ENCODE measurements around the gene B4GALT1.

Gene B4GALT1

GRCh38 chr9:33135470-33135958 lies 31.6 kb downstream of the B4GALT1 start:
- TF ChIP-seq HDGF (IDR thresholded peaks at IDR 0.05; ENCODE audit: borderline replicate concordance) = no peak
- no peak for TF ChIP-seq FOXA1 (IDR thresholded peaks at IDR 0.05)
- no peak for TF ChIP-seq PKNOX1 (IDR thresholded peaks at IDR 0.05)
- no peak for TF ChIP-seq TARDBP (IDR thresholded peaks at IDR 0.05)
- no peak for TF ChIP-seq FOXK2 (IDR thresholded peaks at IDR 0.05)
- TF ChIP-seq NFRKB (IDR thresholded peaks at IDR 0.05) = no peak
- no peak for TF ChIP-seq CTBP1 (IDR thresholded peaks at IDR 0.05; ENCODE audit: borderline replicate concordance)
- no peak for TF ChIP-seq L3MBTL2 (conservative IDR thresholded peaks at IDR 0.05)
- TF ChIP-seq BHLHE40 (IDR thresholded peaks at IDR 0.05; ENCODE audit: borderline replicate concordance) = no peak
- TF ChIP-seq ELF4 (IDR thresholded peaks at IDR 0.05) = no peak
- TF ChIP-seq FOXM1 (IDR thresholded peaks at IDR 0.05; ENCODE audit: borderline replicate concordance) = no peak
- no peak for TF ChIP-seq ZNF384 (IDR thresholded peaks at IDR 0.05)
- TF ChIP-seq SUZ12 (IDR thresholded peaks at IDR 0.05) = no peak
- no peak for TF ChIP-seq LEF1 (IDR thresholded peaks at IDR 0.05; ENCODE audit: borderline replicate concordance)
- no peak for TF ChIP-seq SP1 (IDR thresholded peaks at IDR 0.05)
- TF ChIP-seq ARNT (IDR thresholded peaks at IDR 0.05) = no peak
- POLR2A ChIA-PET = no interaction called here
- CTCF ChIA-PET = no interaction called here
- no peak for DNase-seq (ENCODE audit: extremely low spot score)

GRCh38 chr9:33135031-33135461 lies 32.1 kb downstream of the B4GALT1 start:
- TF ChIP-seq SP1 (IDR thresholded peaks at IDR 0.05) (no peak), PKNOX1 (IDR thresholded peaks at IDR 0.05) (no peak), ARNT (IDR thresholded peaks at IDR 0.05) (no peak), FOXM1 (IDR thresholded peaks at IDR 0.05; ENCODE audit: borderline replicate concordance) (no peak), ELF4 (IDR thresholded peaks at IDR 0.05) (no peak), TARDBP (IDR thresholded peaks at IDR 0.05) (no peak), FOXA1 (IDR thresholded peaks at IDR 0.05) (no peak), HDGF (IDR thresholded peaks at IDR 0.05; ENCODE audit: borderline replicate concordance) (no peak), FOXK2 (IDR thresholded peaks at IDR 0.05) (no peak), L3MBTL2 (conservative IDR thresholded peaks at IDR 0.05) (no peak), NFRKB (IDR thresholded peaks at IDR 0.05) (no peak), SUZ12 (IDR thresholded peaks at IDR 0.05) (no peak)
- POLR2A ChIA-PET = no interaction called here
- no peak for DNase-seq (ENCODE audit: extremely low spot score)
- CTCF ChIA-PET = no interaction called here

DNA sequence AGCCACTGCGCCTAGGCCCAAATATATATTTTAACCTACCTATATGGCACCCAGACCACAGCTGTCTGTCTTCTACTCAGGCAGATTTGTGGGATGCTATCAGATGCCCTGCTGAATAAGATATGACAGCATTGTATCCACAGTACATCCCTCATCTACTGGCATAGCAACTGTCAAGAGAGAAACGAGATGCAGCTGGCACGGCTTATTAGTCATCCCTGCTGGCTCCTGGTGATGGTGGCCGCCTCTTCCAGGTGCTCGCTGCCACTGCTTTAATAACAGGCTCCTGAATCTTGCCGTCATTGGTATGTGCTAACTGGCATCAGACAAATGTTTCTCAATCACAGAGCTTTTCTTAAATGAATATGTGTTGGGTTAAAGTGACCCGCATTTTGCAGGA lies 34.0 kb downstream of the B4GALT1 start:
- no peak for TF ChIP-seq ARNT (IDR thresholded peaks at IDR 0.05)
- no peak for TF ChIP-seq NFRKB (IDR thresholded peaks at IDR 0.05)
- TF ChIP-seq FOXA1 (IDR thresholded peaks at IDR 0.05) = no peak
- no peak for TF ChIP-seq TARDBP (IDR thresholded peaks at IDR 0.05)
- no peak for TF ChIP-seq CTBP1 (IDR thresholded peaks at IDR 0.05; ENCODE audit: borderline replicate concordance)
- TF ChIP-seq FOXK2 (IDR thresholded peaks at IDR 0.05) = no peak
- no peak for TF ChIP-seq BHLHE40 (IDR thresholded peaks at IDR 0.05; ENCODE audit: borderline replicate concordance)
- no peak for TF ChIP-seq ELF4 (IDR thresholded peaks at IDR 0.05)
- no peak for TF ChIP-seq SUZ12 (IDR thresholded peaks at IDR 0.05)
- TF ChIP-seq HDGF (IDR thresholded peaks at IDR 0.05; ENCODE audit: borderline replicate concordance) = no peak
- no peak for TF ChIP-seq SP1 (IDR thresholded peaks at IDR 0.05)
- no peak for TF ChIP-seq L3MBTL2 (conservative IDR thresholded peaks at IDR 0.05)
- no peak for TF ChIP-seq LEF1 (IDR thresholded peaks at IDR 0.05; ENCODE audit: borderline replicate concordance)
- TF ChIP-seq ZNF384 (IDR thresholded peaks at IDR 0.05) = no peak
- no peak for TF ChIP-seq PKNOX1 (IDR thresholded peaks at IDR 0.05)
- TF ChIP-seq FOXM1 (IDR thresholded peaks at IDR 0.05; ENCODE audit: borderline replicate concordance) = no peak
- ChIA-PET CTCF (no interaction called here), POLR2A (no interaction called here)
- no peak for DNase-seq (ENCODE audit: extremely low spot score)

- TF ChIP-seq HDGF (IDR thresholded peaks at IDR 0.05; ENCODE audit: borderline replicate concordance) = no peak
- ChIA-PET CTCF (no interaction called here), POLR2A (no interaction called here)
- no peak for DNase-seq (ENCODE audit: extremely low spot score)
Measured at GRCh38 chr9:33131790-33132772, 35.1 kb downstream of the B4GALT1 start.

GRCh38 chr9:33130961-33131789 lies 36.0 kb downstream of the B4GALT1 start:
- ChIA-PET POLR2A (no interaction called here), CTCF (no interaction called here)
- DNase-seq (ENCODE audit: extremely low spot score) = no peak
- TF ChIP-seq FOXM1 (IDR thresholded peaks at IDR 0.05; ENCODE audit: borderline replicate concordance) (no peak), ELF4 (IDR thresholded peaks at IDR 0.05) (no peak), SP1 (IDR thresholded peaks at IDR 0.05) (no peak), LEF1 (IDR thresholded peaks at IDR 0.05; ENCODE audit: borderline replicate concordance) (no peak), PKNOX1 (IDR thresholded peaks at IDR 0.05) (no peak), BHLHE40 (IDR thresholded peaks at IDR 0.05; ENCODE audit: borderline replicate concordance) (no peak), TARDBP (IDR thresholded peaks at IDR 0.05) (no peak), ARNT (IDR thresholded peaks at IDR 0.05) (no peak), L3MBTL2 (conservative IDR thresholded peaks at IDR 0.05) (no peak), NFRKB (IDR thresholded peaks at IDR 0.05) (no peak), CTBP1 (IDR thresholded peaks at IDR 0.05; ENCODE audit: borderline replicate concordance) (no peak), FOXK2 (IDR thresholded peaks at IDR 0.05) (no peak), HDGF (IDR thresholded peaks at IDR 0.05; ENCODE audit: borderline replicate concordance) (no peak), FOXA1 (IDR thresholded peaks at IDR 0.05) (no peak), SUZ12 (IDR thresholded peaks at IDR 0.05) (no peak)

All from HEK293T (cell line).